PFSK-1 (cell line): ENCODE measurements around the gene HDGFL3.

ENCODE experiments used
- FOXP2 ChIP-seq: optimal IDR thresholded peaks from 2 replicates; pipeline ENCODE3; 2011; ENCODE audit warnings: borderline replicate concordance, control low read depth, inconsistent platforms; ENCODE audit not compliant: insufficient read depth; ENCODE audit errors: extremely low read length, extremely low read depth
- POLR2AphosphoS5 ChIP-seq: IDR thresholded peaks from 2 replicates; pipeline ENCODE4 v1.6.1; 2012; ENCODE audit warnings: low read depth, mild to moderate bottlenecking, control low read depth, low read length, moderate library complexity
- REST ChIP-seq, 2 experiments: IDR thresholded peaks; 2 replicates each; pipeline versions ENCODE4 v1.6.1 to v1.8.0; 2011 to 2012; ENCODE audit warnings: low read depth in 2 of 2, low read length in 2 of 2, control low read depth in 1 of 2, inconsistent platforms in 1 of 2, mild to moderate bottlenecking in 1 of 2, moderate library complexity in 1 of 2; ENCODE audit not compliant: insufficient read depth in 1 of 2
- SIN3A ChIP-seq: IDR thresholded peaks from 2 replicates; pipeline ENCODE4 v1.6.1; 2012; ENCODE audit warnings: mild to moderate bottlenecking, low read length, moderate library complexity, borderline replicate concordance; ENCODE audit not compliant: insufficient read depth
- TAF1 ChIP-seq: IDR thresholded peaks from 2 replicates; pipeline ENCODE4 v1.6.1; 2012; ENCODE audit warnings: low read length, control low read depth, borderline replicate concordance; ENCODE audit not compliant: insufficient read depth

The HDGFL3 gene

GRCh38 chr15:83230242-83230641 lies 22.6 kb upstream of the HDGFL3 start:
- TF ChIP-seq TAF1 (no peak), POLR2AphosphoS5 (no peak), SIN3A (no peak), REST (IDR thresholded peaks at IDR 0.05; ENCODE audit: insufficient read depth in 1 of 2, low read depth in 2 of 2, low read length in 2 of 2) (no peak), FOXP2 (no peak)

GRCh38 chr15:83225449-83225848 lies 17.8 kb upstream of the HDGFL3 start:
- TF ChIP-seq TAF1 (no peak), FOXP2 (no peak)

DNA sequence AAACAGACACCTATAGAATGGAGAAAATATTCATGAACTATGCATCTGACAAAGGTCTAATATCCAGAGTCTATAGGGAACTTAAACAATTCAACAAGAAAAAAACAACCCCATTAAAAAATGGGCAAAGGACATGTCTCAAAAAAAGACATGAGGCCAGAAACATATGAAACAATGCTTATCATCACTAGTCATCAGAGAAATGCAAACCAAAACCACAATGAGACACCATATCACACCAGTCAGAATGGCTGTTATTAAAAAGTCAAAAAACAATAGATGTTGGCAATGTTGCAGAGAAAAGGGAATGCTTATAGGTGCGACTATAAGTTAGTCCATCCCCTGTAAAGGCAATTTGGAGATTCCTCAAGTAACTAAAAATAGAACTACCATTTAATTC lies 11.4 kb upstream of the HDGFL3 start:
- TF ChIP-seq POLR2AphosphoS5 (no peak), REST (IDR thresholded peaks at IDR 0.05; ENCODE audit: insufficient read depth in 1 of 2, low read depth in 2 of 2, low read length in 2 of 2) (no peak), TAF1 (no peak), FOXP2 (no peak), SIN3A (no peak)

- TF ChIP-seq FOXP2 (no peak), REST (IDR thresholded peaks at IDR 0.05; ENCODE audit: insufficient read depth in 1 of 2, low read depth in 2 of 2, low read length in 2 of 2) (no peak), POLR2AphosphoS5 (no peak), SIN3A (no peak), TAF1 (no peak)
Observed at GRCh38 chr15:83215306-83215705, 7.7 kb upstream of the HDGFL3 start.

DNA sequence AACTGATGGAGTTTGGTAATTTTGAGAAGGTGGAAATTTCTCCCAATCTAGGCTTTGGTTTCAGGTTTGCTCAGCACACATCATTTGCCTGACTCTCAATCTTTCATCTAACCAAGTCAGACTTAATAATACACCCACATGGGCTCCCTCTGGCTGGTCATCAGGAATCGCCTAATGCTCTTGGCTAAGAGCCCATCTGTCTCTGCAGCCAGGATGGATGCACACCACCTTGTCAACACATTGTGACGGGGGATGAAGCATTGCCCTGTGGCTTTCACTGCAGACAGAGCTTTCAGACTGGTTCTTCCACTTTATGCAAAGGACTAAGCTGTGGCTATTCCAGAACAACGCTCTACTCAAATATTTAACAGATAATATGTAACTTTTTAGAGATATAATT lies 3.0 kb upstream of the HDGFL3 start:
- peak; percentile 38 for TF ChIP-seq FOXP2
- TF ChIP-seq REST (IDR thresholded peaks at IDR 0.05; ENCODE audit: insufficient read depth in 1 of 2, low read depth in 2 of 2, low read length in 2 of 2): no peak

DNA sequence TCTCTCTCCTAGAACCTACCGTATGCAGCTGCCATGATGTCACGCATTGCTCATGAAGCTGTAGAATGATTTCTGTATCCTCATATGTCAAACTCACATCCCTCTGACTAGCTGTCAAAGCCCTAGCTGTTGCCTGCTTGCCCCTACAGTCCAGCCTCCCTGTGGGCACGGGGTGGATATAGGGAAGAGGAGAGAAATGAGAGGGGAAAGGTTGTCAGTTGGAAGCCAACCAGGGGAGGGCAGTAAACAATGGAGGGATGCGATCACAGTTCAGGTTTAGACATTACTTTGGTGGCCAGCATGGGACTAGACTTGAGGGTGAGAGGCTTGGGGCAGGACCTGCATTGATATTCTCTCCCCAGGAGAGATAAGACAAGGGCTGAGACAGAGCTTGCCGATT lies 1.7 kb upstream of the HDGFL3 start:
- TF ChIP-seq TAF1 (no peak), FOXP2 (no peak), REST (IDR thresholded peaks at IDR 0.05; ENCODE audit: insufficient read depth in 1 of 2, low read depth in 2 of 2, low read length in 2 of 2) (no peak), POLR2AphosphoS5 (no peak), SIN3A (no peak)
